BJ (cell line): ENCODE measurements around the gene SPATA32. TPM values are rescaled to one million over a fixed set of nuclear protein-coding genes. Genes with fewer than 3 reads are reported as not detected.

Source experiments
- CTCF ChIA-PET: fragments of 350-600 bp; formaldehyde crosslinking; extraction: SDS; loops from one replicate; lab custom pipeline; 2021; ENCODE audit warnings: antibody characterized with exemption, inconsistent platforms; lab: Yijun Ruan, JAX
- POLR2A ChIA-PET: fragments of 300-600 bp; sonication (Branson Sonifier 250); formaldehyde crosslinking; extraction: SDS; loops from one replicate; lab custom pipeline; 2021; ENCODE audit warnings: antibody characterized with exemption; lab: Charles Lee
- DNase-seq: peaks from one replicate; pipeline ENCODE4 v3.0.0-alpha.2; 2011; ENCODE audit warnings: low read depth
- H3K27me3 ChIP-seq: 2 replicates; pipeline ENCODE4 v1.6.0; 2011; ENCODE audit warnings: low read length; ENCODE audit not compliant: control insufficient read depth, insufficient read depth
- H3K36me3 ChIP-seq: 2 replicates; pipeline ENCODE4 v1.5.1; 2011; ENCODE audit warnings: low read length; ENCODE audit not compliant: control insufficient read depth, insufficient read depth
- H3K4me3 ChIP-seq: 2 replicates; pipeline ENCODE4 v1.5.1; 2011; ENCODE audit warnings: low read depth, mild to moderate bottlenecking, control low read depth, low read length
- CTCF ChIP-seq: IDR thresholded peaks from 2 replicates; pipeline ENCODE4 v1.5.1; 2011; ENCODE audit warnings: low read depth, mild to moderate bottlenecking, control low read depth, inconsistent platforms, low read length, moderate library complexity; ENCODE audit not compliant: insufficient read depth
- polyA plus RNA-seq: library from polyadenylated mRNA; depleted of rRNA; stranded (reverse); fragments of >200 nt; gene quantifications from 2 replicates; pipeline ENCODE4 v1.2.3, GENCODE V29; 2011

Gene SPATA32
- polyA plus RNA-seq, 1 experiment, result not detected

- no peaks in the 10 kb centered on the region for H3K27me3 ChIP-seq
- H3K36me3 ChIP-seq, result 0 out of 2 replicates have a peak, but pooled peaks cover 2% of the 10 kb centered on the region
- CTCF ChIA-PET, result interaction anchor here (1.5 to 2.1 kb wide), 3 partner anchors 22 to 81 kb away, joined by 3 to 8 read pairs (median 4); no protein-coding TSS in a partner anchor
- no peak for DNase-seq
- H3K4me3 ChIP-seq, result no peak overlapping the region
- no peak for TF ChIP-seq CTCF
- POLR2A ChIA-PET, result no interaction called here
Observed at GRCh38 chr17:45299361-45299760, 37.5 kb upstream of the SPATA32 start.

GRCh38 chr17:45298546-45299285 lies 36.8 kb upstream of the SPATA32 start:
- ChIA-PET CTCF (interaction anchor here (1.1 to 2.1 kb wide), 3 partner anchors 21 to 80 kb away, joined by 3 to 8 read pairs (median 4); no protein-coding TSS in a partner anchor), POLR2A (no interaction called here)
- no peak overlapping the region for H3K4me3 ChIP-seq
- DNase-seq, result no peak
- 0 out of 2 replicates have a peak, but pooled peaks cover 2% of the 10 kb centered on the region for H3K36me3 ChIP-seq
- TF ChIP-seq CTCF, result no peak
- H3K27me3 ChIP-seq, result no peaks in the 10 kb centered on the region

- ChIA-PET CTCF (no interaction called here), POLR2A (no interaction called here)
- DNase-seq, result no peak
- Histone ChIP-seq H3K36me3 (0 out of 2 replicates have a peak, but pooled peaks cover 3% of the 10 kb centered on the region), H3K27me3 (no peaks in the 10 kb centered on the region), H3K4me3 (no peak overlapping the region)
- TF ChIP-seq CTCF, result no peak
Observed at GRCh38 chr17:45296833-45297124, 34.9 kb upstream of the SPATA32 start.

- Histone ChIP-seq H3K27me3 (no peaks in the 10 kb centered on the region), H3K36me3 (0 out of 2 replicates have a peak, but pooled peaks cover 4% of the 10 kb centered on the region), H3K4me3 (no peak overlapping the region)
- ChIA-PET POLR2A (no interaction called here), CTCF (interaction anchor here (1.5 to 4.9 kb wide), 4 partner anchors 10 to 49 kb away, joined by 3 to 27 read pairs (median 8); no protein-coding TSS in a partner anchor)
- no peak for DNase-seq
- TF ChIP-seq CTCF, result no peak
Observed at GRCh38 chr17:45296003-45296832, 34.3 kb upstream of the SPATA32 start.

- peaks cover 12% of the 10 kb centered on the region for H3K36me3 ChIP-seq
- CTCF ChIA-PET, result interaction anchor here (0.7 to 4.9 kb wide), 12 partner anchors 8 to 159 kb away, joined by 3 to 27 read pairs (median 3); partner anchors contain the start of gene ACBD4
- POLR2A ChIA-PET, result interaction anchor here (0.6 kb wide), 1 partner anchor 22 kb away, joined by 4 read pairs; the partner anchor contains the start of gene MAP3K14
- no peak overlapping the region for H3K4me3 ChIP-seq
- H3K27me3 ChIP-seq, result no peaks in the 10 kb centered on the region
- no peak for TF ChIP-seq CTCF
- DNase-seq, result no peak
Observed at GRCh38 chr17:45294506-45294905, 32.6 kb upstream of the SPATA32 start.
